DMS53 treated with DMSO at 0.1 percent for 48 hours (cell line): Measurements from ENCODE around the gene DCLK2.

ENCODE experiments used
- DNase-seq: peaks from one replicate; lab custom pipeline; 2025; ENCODE audit not compliant: unreplicated experiment; lab: John Stamatoyannopoulos, UW

DCLK2 gene

DNA sequence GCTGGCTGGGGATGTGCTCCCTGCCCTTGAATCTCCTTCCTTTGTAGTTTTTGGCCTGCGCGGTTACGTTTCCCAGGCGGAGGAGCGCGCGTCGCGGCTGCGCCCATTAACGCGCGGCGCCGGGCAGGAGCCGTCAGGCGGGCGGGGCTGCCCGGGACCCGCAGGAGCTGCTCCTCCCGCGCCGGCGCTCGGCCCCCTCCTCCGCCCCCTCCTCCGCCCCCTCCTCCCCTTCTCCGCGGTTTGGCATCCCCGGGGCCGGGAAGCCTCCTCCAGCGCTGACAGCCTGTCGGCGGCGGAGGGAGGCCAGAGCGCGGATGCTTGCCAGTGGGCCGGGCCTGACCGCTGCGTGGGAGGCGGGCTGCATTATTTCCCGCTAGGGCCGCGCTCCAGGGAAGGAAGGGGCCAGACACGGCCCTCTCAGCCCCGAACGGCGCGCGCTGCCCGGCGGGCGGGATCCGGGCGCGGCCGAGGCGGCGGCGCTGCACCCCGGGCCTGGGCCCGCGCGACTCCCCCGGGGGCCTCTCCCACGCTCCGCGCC lies at the start of gene DCLK2:
DCLK2 (plus strand) TSS at position 405 of the 538 bp plus-strand sequence. CDS start 583 bp downstream, outside the sequence.
- DNase-seq: peak; percentile 19

DNA sequence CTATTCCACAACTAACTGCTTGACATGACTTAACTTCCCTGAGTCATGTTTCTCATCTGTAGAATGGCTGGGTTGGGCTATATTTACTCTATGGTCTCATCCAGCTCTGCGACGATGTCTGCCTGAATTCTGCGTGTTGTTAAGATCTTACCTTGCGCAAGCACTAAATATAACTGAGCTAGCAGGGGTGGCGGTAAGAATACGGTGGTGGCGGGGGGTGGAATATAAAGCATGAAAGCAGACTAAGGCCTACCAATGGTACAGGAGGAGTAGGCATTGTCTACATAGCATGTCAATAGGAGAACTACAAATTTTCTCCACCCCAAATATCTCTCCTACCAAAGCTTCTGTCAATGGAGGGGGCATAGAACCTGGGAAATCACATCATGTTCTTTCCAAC lies 45.7 kb upstream of the DCLK2 start:
- no peak for DNase-seq

DNA sequence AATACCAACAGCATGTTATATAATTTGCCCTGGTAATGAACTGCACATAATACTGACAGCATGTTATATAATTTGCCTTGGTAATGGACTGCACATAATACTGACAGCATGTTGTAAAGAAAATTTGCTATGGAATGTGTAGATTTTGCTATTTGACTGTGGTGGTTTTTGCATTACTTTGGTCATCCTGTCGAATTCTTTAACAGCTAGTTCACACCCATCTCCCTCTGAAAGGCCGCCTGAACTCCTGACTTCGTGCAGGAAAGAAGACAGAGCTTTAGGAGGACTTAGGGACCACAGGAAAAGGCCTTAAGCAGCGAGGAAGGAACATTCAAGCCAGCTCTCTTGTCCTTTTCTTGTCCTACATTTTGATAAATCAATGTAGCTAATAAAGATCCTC lies 45.2 kb upstream of the DCLK2 start:
- DNase-seq: no peak

DNA sequence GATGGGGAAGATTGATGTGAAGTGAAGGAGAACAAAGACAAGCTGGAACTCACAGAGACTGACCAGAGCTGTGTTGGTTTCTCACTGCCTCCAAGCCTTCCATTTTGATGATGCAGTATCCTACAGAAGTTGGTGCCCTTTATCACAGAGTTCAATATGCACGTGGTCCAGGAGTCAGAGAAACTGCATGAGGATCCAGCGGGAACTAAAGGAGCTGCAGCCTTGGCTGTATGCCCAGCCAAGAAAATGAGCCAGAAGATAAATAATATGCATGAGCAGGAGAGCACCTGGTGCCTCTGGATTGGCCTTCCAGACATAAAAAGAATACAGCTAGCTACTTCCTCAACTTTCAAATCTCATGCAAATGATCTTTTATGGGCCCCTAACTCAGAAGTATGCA lies 44.3 kb upstream of the DCLK2 start:
- DNase-seq: peak; percentile 53

DNA sequence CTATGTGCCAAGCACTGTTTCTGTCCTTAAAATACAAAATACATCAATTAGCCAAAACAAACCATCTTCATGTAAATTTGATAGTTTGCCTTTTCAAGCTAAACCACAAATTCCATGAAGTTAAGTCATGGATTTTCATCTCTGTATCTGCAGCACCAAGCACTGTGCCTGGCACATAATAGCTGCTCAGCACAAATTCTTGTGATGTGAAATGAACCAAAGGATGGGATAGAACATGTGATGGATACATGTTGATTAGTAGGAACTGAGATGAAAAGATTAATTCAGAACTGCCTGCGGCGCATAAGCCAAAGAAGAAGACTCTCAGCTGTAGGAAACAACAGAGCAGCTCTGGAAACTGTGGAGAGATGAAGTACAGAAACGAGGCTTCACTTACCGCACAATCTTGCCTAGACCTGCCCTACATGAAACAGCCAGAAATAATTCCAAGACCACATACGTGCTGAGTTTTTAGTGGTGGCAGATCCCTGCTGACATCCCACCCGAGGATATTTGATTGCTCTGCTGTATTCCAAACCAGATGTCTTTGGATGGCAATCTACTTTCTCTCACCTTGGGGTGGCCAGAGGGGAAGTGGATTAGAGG lies 40.9 kb upstream of the DCLK2 start:
- no peak for DNase-seq

DNA sequence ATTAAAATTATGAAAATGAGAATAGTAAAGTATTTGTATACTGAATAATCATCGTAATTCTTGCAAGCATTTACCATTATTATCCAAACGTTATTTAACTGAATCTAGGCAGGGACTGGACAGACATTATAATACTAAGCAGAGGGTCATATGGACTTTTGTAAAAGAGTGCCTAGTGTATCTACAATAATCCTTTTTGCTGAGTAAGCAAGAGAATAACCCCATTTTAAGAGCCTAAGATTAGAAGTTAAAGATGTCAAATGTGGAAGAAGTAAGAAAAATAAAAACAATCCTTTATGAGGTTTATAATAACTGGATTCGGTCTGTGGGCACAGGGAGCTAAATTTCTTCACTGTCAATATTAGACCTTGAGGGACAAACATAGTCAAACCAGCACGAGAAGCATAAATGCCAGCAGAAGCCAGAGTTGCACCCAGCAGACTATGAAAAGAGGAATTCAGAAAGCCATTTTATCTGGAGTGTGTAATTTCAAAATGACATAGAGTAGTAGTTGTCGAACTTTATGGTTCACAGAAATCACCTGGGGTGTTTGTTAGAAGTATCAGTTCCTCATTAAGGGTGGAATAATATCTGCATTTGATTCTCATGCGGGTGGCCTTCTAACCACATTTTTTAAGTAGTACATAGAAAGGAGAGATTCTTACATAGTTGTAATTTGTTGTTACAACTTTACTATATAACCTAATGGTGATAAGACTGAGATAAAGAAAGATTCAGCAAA lies 39.7 kb upstream of the DCLK2 start:
- DNase-seq: no peak

DNA sequence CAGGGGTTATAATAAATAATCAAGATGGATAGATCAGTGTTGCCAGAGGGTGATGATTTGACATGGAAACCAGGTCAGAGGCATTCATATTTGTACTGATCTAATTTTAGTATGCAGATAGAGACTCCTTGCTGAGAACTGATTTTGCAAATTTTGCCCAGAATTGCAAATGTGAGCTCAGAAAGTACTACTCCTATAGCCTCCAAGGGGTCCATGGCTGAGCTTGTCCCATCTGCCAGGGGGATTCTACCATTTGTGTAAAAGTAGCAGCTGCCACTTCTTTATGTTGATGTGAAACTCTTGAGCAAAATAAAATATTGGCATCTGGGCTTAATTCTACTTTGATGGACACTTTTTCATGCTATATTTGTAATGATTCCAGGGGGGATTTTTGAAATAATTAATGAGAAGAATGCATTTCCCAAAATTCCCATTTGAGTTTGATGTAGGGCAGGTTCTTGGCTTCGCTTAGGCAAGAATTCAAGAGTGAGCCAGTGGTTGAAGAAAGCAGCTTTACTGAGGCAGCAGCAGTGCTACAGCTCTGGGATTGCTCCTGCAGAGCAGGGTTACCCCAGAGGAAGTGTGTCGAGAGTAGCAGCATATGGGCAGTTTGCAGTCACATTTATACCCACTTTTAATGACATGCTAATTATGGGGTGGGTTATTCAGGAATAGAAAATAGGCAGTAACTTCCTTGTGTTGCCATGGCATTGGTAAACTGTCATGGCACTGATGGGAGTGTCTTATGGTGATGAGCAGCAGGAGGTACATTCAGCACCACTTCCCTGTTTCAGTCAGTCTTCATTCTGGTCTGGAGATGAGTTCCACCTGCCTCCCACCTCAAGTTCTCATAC lies 38.7 kb upstream of the DCLK2 start:
- no peak for DNase-seq

DNA sequence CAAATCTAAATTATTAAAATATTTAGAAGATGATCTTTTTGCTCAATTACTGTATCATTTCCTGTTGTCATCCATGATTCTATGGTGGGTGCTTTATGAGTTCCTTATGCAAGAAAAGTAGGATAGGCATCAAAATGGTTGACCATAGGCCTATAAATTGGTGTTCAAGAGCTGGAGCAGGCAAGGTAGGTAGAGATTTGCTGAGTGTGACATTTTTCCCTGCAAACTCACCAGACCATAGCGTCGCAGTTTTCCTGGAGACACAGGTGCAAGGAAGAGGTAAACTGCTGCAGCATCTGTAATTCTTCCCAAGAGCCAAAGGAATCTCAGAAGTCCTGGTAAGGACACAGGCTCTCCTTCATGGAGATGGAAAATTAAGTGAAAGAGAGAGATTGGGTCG lies 33.7 kb upstream of the DCLK2 start:
- DNase-seq: no peak

DNA sequence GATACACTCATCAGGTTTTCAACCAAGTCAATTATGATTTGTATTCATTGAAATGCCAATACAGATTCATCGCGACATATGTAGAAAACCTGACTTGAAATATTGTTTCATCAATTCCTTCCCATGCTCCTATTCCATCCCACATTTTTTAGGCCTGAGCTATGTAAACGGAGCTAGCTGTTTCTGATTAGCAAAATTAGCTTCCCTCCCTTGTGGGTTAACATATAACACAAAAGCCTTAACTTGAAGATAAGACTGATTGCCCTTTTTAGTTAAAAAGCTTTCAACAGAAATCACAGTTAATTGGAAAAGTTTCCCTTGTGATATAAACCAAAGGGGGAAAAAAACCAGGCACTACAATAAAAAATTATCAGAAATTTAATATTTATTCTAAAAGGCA lies 32.8 kb upstream of the DCLK2 start:
- DNase-seq: no peak

DNA sequence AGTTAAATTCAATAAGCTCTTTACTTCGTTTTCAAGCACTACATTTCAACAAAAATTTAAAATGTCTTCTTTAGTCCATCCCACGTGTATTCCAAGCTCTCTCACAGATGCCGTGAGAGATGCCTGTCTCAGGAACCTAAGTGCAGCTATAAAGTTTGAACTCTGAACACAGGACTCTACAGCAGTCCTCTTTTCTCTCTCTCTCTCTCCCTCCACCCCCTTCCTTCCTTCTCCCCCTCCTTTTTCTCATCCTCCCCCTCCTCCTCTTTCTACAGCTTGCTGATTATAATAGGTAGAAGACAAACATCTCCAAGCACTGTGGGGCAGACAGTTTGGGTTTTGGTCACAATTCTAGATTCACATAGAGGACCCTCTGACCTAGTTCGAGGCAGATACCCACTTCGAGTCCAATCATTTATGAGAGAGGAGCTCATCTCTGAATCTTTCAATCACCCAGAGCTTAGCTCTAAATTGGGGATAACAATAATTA lies 31.5 kb upstream of the DCLK2 start:
- no peak for DNase-seq

DNA sequence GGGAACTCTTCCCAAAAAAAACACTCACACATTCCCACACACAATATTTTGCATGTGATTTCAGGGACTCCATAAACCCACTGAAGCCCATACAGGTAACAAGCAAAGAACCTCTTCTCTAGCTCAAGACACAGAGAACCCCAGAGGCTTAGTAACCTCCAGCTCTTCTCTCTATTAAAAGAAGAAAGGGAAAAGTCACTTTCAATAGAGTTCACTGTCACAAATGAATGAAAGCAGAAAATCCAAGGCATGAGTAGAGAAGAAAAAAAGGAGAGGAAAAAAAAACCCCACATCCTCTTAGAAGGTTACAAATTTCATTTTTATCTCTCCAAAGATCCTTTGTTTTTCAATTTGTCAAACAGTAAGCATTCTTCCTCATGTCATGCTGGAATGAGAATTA lies 30.7 kb upstream of the DCLK2 start:
- no peak for DNase-seq

DNA sequence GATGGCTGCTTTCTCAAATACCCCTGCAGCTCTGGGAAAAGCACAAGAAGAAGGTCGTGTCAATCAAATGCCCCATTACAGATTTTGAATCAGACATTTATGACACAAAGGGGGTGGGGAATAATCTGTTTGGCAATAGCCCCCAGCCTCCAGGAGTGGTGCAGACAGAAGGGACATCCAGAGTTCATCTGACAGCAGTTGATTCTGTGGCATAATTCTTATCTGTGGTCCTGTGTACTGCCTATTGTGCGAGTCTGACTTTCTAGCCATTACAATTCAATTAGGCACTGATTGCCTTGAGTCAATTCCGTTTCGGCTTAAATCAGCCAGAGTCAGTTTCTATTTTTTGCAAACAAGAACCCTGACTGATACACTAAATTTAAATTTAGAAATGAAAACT lies 28.6 kb upstream of the DCLK2 start:
- DNase-seq: no peak

DNA sequence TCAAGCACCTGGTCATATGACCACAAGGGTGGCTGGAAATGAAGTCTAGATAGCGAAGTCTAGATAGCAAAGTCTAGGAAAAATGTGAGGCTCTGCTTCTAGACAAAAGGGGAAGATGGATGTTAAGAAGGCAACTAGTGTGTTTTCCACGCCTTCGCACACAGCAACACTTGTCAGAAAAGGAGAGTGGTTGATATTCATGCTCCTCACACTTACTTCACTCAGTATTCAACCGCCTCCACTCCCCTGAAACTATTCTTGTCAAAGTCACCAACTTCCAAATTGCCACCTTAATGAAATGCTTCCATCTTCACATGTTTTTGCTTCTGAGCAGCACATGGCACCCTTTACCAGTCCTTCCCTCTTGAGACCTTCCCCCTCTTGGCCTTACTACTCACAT lies 27.7 kb upstream of the DCLK2 start:
- no peak for DNase-seq

DNA sequence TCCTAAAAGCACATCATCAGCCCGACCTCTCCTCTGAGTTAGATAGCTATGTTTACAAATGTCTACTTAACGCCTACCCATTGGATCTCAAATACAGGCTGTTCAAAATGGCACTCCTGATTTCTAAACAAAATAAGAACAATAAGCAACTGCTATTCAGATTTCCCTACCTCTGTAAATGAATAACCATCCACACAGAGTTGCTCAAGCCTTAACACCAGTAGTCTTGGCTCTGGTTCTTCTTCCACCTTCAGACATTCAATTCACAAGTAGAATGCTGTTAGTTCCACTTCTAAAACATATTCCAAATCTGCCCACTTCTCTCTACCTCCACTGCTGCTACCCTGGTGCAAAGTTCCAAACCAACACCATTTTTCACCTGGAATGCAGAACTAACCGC lies 27.1 kb upstream of the DCLK2 start:
- DNase-seq: no peak

DNA sequence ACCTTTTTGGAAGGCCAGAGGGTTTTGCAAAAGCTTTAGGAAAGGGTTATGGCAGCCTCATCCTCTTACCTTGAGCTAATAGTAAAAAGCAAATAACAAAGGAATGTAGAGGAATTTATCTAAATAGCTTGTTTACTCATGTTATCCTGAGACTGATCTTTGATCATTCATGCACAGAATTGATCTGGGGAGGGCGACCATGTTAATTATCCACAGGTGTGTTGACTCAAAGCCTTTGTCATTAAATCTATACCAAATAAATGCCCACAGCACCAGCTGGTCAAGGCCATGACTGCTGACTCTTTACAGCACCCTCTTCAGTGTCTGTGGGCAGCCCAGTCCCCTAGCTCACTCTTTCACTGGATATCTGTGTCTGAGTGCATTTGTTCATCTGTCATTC lies 22.8 kb upstream of the DCLK2 start:
- peak; percentile 0 for DNase-seq

DNA sequence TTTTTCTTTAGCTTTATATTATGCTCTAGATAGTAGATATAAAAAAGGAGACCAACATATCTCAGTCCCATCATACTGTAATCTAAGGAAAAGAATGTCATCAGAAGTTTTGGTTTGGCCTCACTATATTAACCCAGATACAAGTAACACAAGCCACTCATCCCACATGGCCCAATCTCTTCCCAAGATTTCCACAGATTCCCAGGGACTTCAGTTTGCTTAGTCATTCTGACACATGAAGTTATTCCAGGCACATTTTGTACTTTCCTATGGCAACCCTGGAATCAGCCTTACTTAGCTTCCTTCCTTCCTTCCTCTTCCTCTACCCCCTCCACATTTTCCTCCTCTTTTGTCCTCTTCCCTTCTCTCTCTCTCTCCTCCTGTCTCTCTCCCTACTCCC lies 21.7 kb upstream of the DCLK2 start:
- no peak for DNase-seq

DNA sequence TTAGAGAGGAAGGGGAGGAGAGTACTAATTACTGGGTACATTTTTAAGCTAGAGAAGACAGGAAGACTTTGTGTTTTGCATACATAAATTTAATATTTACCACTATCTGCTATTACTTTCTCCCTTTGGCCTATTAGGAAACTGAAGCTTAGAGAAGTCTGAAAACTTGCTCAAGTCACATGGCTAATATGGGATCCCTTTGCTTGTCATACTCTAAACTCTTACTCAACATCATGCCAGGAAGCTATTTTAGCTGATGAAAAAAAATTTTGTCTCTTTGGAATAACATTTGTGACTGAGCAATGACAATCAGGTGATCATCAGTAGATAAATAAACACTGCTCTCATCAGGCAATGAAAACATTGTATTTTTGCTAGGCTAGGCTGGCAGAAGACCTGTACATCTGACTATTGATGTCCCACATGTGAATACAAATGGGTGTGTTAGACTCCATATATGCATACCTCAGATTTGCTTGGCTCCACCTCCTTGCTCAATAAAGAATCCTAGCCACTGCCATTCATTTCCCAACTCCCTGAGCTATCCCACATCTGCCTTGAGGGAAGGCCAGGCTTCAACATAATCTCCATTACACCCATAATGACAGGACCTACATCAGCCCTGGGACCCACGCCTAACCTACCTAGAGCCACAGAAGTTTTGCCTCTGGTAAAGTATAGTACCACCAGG lies 17.0 kb upstream of the DCLK2 start:
- DNase-seq: no peak

DNA sequence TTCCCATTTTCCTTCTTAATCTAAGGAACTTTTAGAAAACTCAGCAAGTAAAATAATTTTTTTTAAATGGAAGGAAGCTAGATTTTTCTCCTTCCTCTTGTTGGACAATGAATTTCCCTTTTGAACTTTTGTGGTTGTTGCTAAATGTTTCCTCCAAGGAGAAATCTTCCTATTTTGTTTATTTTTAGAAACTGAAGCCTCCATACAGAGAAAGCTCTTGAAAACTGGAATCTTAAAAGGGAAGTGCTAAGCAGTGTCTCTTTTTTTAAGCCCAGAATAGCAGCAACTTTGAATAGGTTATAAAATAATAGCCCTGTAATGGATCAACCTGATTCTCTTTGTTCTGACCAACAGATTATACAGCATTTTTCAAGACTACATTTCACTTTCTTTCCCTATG lies 15.1 kb upstream of the DCLK2 start:
- DNase-seq: no peak

DNA sequence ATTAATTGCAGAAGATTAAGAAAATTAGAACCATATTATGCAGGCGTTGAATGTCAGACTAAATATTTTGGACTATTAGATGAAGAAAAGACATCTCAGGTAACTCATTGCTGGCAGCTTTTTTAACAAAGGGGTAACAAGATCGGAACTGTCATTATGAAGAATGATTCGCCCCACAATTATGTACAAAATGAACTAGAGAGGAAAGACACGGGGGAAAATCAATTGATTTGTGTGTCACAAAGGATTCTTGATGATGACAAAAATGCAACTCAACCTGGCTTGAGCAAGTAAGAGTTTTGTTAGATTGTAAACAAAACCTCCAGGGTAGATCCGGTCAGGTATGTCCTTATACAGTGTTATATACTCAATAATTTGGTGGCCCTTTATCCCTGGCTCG lies 12.5 kb upstream of the DCLK2 start:
- DNase-seq: no peak

DNA sequence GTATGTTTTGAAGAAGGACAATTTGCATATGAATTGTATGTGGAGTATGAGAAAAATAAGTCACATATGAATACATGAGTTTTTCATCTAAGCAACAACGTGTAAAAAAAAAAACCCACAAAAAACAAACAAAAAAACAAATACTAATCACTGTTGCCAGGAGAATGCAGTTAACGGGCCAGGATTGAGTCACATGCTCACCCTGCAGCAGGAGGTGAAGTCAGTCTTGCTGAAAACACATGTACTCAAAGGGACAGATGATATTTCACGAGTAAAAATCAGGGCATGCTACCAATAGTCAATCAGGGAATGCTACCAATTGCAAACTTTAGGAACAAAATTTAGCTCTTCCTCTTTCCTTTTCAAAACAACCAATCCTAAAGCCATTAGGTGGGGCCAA lies 10.4 kb upstream of the DCLK2 start:
- no peak for DNase-seq
